WERI-Rb-1 (cell line): ENCODE measurements around the gene ABCC4.

ENCODE experiments used
- DNase-seq: peaks from one replicate; pipeline ENCODE4 v3.0.0-alpha.2; 2020
- H3K27ac ChIP-seq: fragments of 250-450 bp; sonication (Bioruptor Pico); 2 replicates; pipeline ENCODE4 v1.5.1; 2020; ENCODE audit warnings: mild to moderate bottlenecking, moderate library complexity
- H3K27me3 ChIP-seq: fragments of 250-450 bp; sonication (Bioruptor Pico); 2 replicates; pipeline ENCODE4 v1.5.1; 2021; ENCODE audit warnings: mild to moderate bottlenecking, low read depth, moderate library complexity; ENCODE audit not compliant: insufficient read depth, severe bottlenecking
- H3K36me3 ChIP-seq: fragments of 250-450 bp; sonication (Bioruptor Pico); 2 replicates; pipeline ENCODE4 v1.5.1; 2020; ENCODE audit warnings: mild to moderate bottlenecking, moderate library complexity
- H3K4me3 ChIP-seq: 2 replicates; pipeline ENCODE4 v1.5.1; 2011; ENCODE audit warnings: low read depth, mild to moderate bottlenecking, control low read depth, low read length
- H3K9me3 ChIP-seq: fragments of 250-450 bp; sonication (Bioruptor Pico); 2 replicates; pipeline ENCODE4 v1.5.1; 2021; ENCODE audit warnings: mild to moderate bottlenecking, moderate library complexity; ENCODE audit not compliant: severe bottlenecking
- TF ChIP-seq, protein P1 (sequence below): IDR thresholded peaks from 2 replicates; pipeline ENCODE4 v1.5.1; 2011; ENCODE audit warnings: low read depth, mild to moderate bottlenecking, control low read depth, inconsistent platforms, low read length

Gene ABCC4

DNA sequence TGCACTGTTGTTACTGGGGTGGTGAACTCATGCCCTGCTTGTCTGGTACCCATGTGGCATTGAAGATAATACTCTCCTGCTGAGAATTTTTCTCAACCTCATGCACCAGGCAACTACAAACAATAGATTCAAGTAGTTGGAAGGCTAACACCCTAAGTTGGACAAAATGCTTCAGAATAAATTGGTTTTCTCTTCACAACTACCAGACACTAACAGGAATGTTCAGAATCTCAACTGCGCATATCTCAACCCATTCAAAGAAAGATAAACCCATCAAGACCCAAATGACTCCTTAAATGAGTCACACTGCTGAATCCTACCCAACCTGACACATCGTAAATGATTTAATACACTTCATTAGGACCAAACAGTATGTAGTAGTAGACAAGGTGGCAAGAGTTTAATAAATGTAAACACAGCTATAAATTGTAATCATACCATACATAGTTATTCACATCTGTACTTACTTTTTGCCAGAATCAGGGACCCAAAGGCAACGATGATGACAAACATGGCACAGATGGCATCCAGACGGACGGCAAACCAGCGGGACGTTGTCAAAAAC is 227.4 kb downstream of the ABCC4 start:
- Histone ChIP-seq H3K4me3 (no peak overlapping the region), H3K27ac (no peak overlapping the region), H3K36me3 (peaks cover 5% of the 10 kb centered on the region; the same call in 1 of the 2 replicates), H3K27me3 (no peaks in the 10 kb centered on the region), H3K9me3 (no peaks in the 10 kb centered on the region)
- TF ChIP-seq, protein P1, sequence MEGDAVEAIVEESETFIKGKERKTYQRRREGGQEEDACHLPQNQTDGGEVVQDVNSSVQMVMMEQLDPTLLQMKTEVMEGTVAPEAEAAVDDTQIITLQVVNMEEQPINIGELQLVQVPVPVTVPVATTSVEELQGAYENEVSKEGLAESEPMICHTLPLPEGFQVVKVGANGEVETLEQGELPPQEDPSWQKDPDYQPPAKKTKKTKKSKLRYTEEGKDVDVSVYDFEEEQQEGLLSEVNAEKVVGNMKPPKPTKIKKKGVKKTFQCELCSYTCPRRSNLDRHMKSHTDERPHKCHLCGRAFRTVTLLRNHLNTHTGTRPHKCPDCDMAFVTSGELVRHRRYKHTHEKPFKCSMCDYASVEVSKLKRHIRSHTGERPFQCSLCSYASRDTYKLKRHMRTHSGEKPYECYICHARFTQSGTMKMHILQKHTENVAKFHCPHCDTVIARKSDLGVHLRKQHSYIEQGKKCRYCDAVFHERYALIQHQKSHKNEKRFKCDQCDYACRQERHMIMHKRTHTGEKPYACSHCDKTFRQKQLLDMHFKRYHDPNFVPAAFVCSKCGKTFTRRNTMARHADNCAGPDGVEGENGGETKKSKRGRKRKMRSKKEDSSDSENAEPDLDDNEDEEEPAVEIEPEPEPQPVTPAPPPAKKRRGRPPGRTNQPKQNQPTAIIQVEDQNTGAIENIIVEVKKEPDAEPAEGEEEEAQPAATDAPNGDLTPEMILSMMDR = no peak
- no peak for DNase-seq

- Histone ChIP-seq H3K27me3 (no peaks in the 10 kb centered on the region), H3K36me3 (peaks cover 5% of the 10 kb centered on the region; the same call in 1 of the 2 replicates), H3K9me3 (no peaks in the 10 kb centered on the region), H3K4me3 (no peak overlapping the region), H3K27ac (no peak overlapping the region)
- DNase-seq = no peak
- TF ChIP-seq, protein P1 = no peak
Measured at GRCh38 chr13:95067303-95067702, 233.9 kb downstream of the ABCC4 start.

DNA sequence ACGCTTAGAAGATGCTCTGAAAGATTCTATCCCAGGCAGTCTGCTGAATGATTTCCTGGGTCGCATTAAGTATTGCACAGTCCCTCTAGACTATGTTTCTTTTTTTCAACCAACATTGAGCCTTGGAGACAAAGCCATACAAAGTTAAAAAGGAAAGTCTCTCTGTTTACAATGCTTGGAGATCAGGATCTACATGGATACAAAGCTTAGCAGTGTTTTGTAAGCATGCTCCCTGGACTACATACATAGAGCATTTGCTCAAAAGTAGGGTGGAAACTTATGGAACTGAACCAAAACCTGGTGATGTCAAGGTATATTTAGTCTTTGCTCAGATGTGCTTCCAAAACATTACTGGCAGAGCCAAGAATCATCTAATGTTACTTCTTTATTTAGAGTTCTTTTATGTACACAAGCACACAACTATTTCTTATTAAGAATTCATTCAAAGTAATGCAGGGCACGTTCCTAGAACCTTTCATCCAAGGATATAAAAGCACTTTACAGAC is 241.2 kb downstream of the ABCC4 start:
- Histone ChIP-seq H3K9me3 (no peaks in the 10 kb centered on the region), H3K27ac (no peak overlapping the region), H3K4me3 (no peak overlapping the region), H3K36me3 (no peaks in the 10 kb centered on the region), H3K27me3 (no peaks in the 10 kb centered on the region)
- TF ChIP-seq, protein P1 = no peak
- no peak for DNase-seq

DNA sequence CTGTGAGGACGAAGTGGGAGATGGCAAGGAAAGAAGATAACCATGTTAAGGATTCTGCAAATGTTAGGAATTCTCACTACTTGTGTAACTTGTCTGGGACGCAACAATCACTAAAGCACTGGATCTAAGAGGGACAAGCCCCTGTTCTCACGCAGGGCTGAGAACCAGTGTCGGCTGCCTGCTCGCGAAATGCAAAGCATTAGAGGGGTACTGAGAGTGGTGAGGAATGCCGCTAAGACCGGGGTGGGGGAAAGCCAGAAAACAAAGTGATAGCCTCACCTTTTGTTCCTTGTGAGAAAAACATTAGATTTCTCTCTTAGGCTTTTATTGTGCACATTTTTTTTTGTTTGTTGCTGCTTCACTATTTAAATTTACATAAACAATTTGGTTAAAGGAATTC is 241.9 kb downstream of the ABCC4 start:
- H3K9me3 ChIP-seq = no peaks in the 10 kb centered on the region
- TF ChIP-seq, protein P1 = no peak
- no peak for DNase-seq

GRCh38 chr13:95058680-95059079 is 242.6 kb downstream of the ABCC4 start:
- TF ChIP-seq, protein P1 = no peak
- H3K4me3 ChIP-seq = no peak overlapping the region
- no peaks in the 10 kb centered on the region for H3K9me3 ChIP-seq
- no peaks in the 10 kb centered on the region for H3K27me3 ChIP-seq
- no peaks in the 10 kb centered on the region for H3K36me3 ChIP-seq
- no peak for DNase-seq
- no peak overlapping the region for H3K27ac ChIP-seq

More for the DNA sequence above, 241.9 kb downstream of the ABCC4 start:
- Histone ChIP-seq H3K4me3 (no peak overlapping the region), H3K27ac (no peak overlapping the region), H3K27me3 (no peaks in the 10 kb centered on the region), H3K36me3 (no peaks in the 10 kb centered on the region)

GRCh38 chr13:95056266-95056665 is 245.0 kb downstream of the ABCC4 start:
- H3K9me3 ChIP-seq = no peaks in the 10 kb centered on the region
- no peak for DNase-seq
- TF ChIP-seq, protein P1 = no peak
- H3K27me3 ChIP-seq = no peaks in the 10 kb centered on the region
- H3K27ac ChIP-seq = no peak overlapping the region
- no peak overlapping the region for H3K4me3 ChIP-seq
- no peaks in the 10 kb centered on the region for H3K36me3 ChIP-seq
